C4-2B (cell line): ENCODE measurements around the gene CEP89.
"Not testable (repeated sequence)": the region's sequence is repeated elsewhere in the genome, so short reads cannot be mapped to it uniquely, and the experiment has no call there.

Experiments used
- H3K27ac ChIP-seq: fragments of 450-650 bp; 2 replicates; pipeline ENCODE4 v1.5.1; 2017
- CTCF ChIP-seq: fragments of 450-650 bp; conservative IDR thresholded peaks from 2 replicates; pipeline ENCODE4 v1.5.1; 2017; ENCODE audit warnings: mild to moderate bottlenecking
- ZFX ChIP-seq: fragments of 450-650 bp; IDR thresholded peaks from 2 replicates; pipeline ENCODE4 v1.6.1; 2017

The CEP89 gene

GRCh38 chr19:32971715-32972540 lies at the start of gene CEP89, which contains the start of gene FAAP24:
TSS of gene CEP89 (minus strand) at chr19:32971958. CDS start at chr19:32971874, 84 bp downstream.
TSS of gene FAAP24 (plus strand) at chr19:32972242. CDS start at chr19:32973197, 955 bp downstream.
- H3K27ac ChIP-seq, result peak within 1 kb of the TSS; percentile 71
- peak; percentile 80; the same call in 1 of the 2 replicates for TF ChIP-seq ZFX
- no peak for TF ChIP-seq CTCF

GRCh38 chr19:33010891-33011290 lies 39.1 kb upstream of the CEP89 start:
- not testable (repeated sequence) for H3K27ac ChIP-seq

- TF ChIP-seq CTCF, result no peak
- no peak for TF ChIP-seq ZFX
- no peak overlapping the region for H3K27ac ChIP-seq
These were observed 37.0 kb upstream of the CEP89 start for GRCh38 chr19:33008738-33009137.

- TF ChIP-seq CTCF (no peak), ZFX (no peak)
- peak overlapping the region; percentile 57 for H3K27ac ChIP-seq
These were observed 33.7 kb upstream of the CEP89 start for GRCh38 chr19:33005440-33005839.

GRCh38 chr19:33003424-33004024 lies 31.8 kb upstream of the CEP89 start:
- H3K27ac ChIP-seq, result not testable (repeated sequence)

GRCh38 chr19:33002126-33002865 lies 30.5 kb upstream of the CEP89 start:
- H3K27ac ChIP-seq, result peak overlapping the region; percentile 40

GRCh38 chr19:33000910-33001309 lies 29.2 kb upstream of the CEP89 start:
- no peak for TF ChIP-seq ZFX
- no peak for TF ChIP-seq CTCF
- no peak overlapping the region for H3K27ac ChIP-seq

GRCh38 chr19:33000510-33000909 lies 28.8 kb upstream of the CEP89 start:
- TF ChIP-seq ZFX (no peak), CTCF (no peak)
- H3K27ac ChIP-seq, result no peak overlapping the region
